H9 (cell line): ENCODE data around the gene SHBG. TPM values are rescaled to one million over a fixed set of nuclear protein-coding genes. Genes with fewer than 3 reads are reported as not detected.

Experiments
- DNase-seq: peaks from one replicate; pipeline ENCODE4 v3.0.0-alpha.2; 2017
- H2AFZ ChIP-seq: one replicate; pipeline ENCODE4 v1.6.1; 2013; ENCODE audit warnings: mild to moderate bottlenecking, low read length, control low read depth, moderate library complexity
- H2AK5ac ChIP-seq: 2 replicates; pipeline ENCODE4 v1.6.1; 2013; ENCODE audit warnings: low read length, control low read depth, mixed read lengths; ENCODE audit not compliant: insufficient read length
- H2BK120ac ChIP-seq: one replicate; pipeline ENCODE4 v1.6.1; 2013; ENCODE audit warnings: low read depth, mild to moderate bottlenecking, low read length, control low read depth, inconsistent platforms; ENCODE audit not compliant: poor library complexity, severe bottlenecking
- H2BK12ac ChIP-seq: 2 replicates; pipeline ENCODE4 v1.6.1; 2013; ENCODE audit warnings: low read length, control low read depth, mixed read lengths, low read depth; ENCODE audit not compliant: insufficient read length
- H2BK15ac ChIP-seq: 2 replicates; pipeline ENCODE4 v1.6.1; 2013; ENCODE audit warnings: low read depth, low read length, control low read depth
- H2BK20ac ChIP-seq: one replicate; pipeline ENCODE4 v1.6.1; 2013; ENCODE audit warnings: low read depth, mild to moderate bottlenecking, low read length, control low read depth, inconsistent platforms; ENCODE audit not compliant: poor library complexity, severe bottlenecking
- H2BK5ac ChIP-seq: 2 replicates; pipeline ENCODE4 v1.6.1; 2013; ENCODE audit warnings: low read length, control low read depth, mixed read lengths; ENCODE audit not compliant: insufficient read length
- H3K14ac ChIP-seq: 2 replicates; pipeline ENCODE4 v1.6.1; 2013; ENCODE audit warnings: low read length, control low read depth; ENCODE audit not compliant: insufficient read depth
- H3K18ac ChIP-seq: 2 replicates; pipeline ENCODE4 v1.6.1; 2013; ENCODE audit warnings: low read depth, mild to moderate bottlenecking, mixed read lengths, low read length, control low read depth; ENCODE audit not compliant: insufficient read length
- H3K23ac ChIP-seq: 2 replicates; pipeline ENCODE4 v1.6.1; 2013; ENCODE audit warnings: low read length, control low read depth, mixed read lengths, low read depth; ENCODE audit not compliant: insufficient read length
- H3K23me2 ChIP-seq: 2 replicates; pipeline ENCODE4 v1.6.1; 2013; ENCODE audit warnings: low read depth, mild to moderate bottlenecking, mixed read lengths, low read length, control low read depth; ENCODE audit not compliant: insufficient read length, poor library complexity, severe bottlenecking
- H3K27ac ChIP-seq: 2 replicates; pipeline ENCODE4 v1.5.1; 2013; ENCODE audit warnings: low read length, control low read depth, mixed read lengths, low read depth; ENCODE audit not compliant: insufficient read length
- H3K27me3 ChIP-seq: 2 replicates; pipeline ENCODE4 v1.6.1; 2013; ENCODE audit warnings: low read length, control low read depth, inconsistent platforms; ENCODE audit not compliant: insufficient read depth
- H3K4ac ChIP-seq: 2 replicates; pipeline ENCODE4 v1.6.1; 2013; ENCODE audit warnings: low read depth, mild to moderate bottlenecking, control low read depth, inconsistent platforms, low read length, moderate library complexity
- H3K4me1 ChIP-seq: 2 replicates; pipeline ENCODE4 v1.6.1; 2013; ENCODE audit warnings: low read length, control low read depth, inconsistent platforms; ENCODE audit not compliant: insufficient read depth
- H3K4me2 ChIP-seq: 2 replicates; pipeline ENCODE4 v1.6.1; 2013; ENCODE audit warnings: low read length, control low read depth, mixed read lengths; ENCODE audit not compliant: insufficient read length, insufficient read depth
- H3K56ac ChIP-seq: 2 replicates; pipeline ENCODE4 v1.6.1; 2013; ENCODE audit warnings: low read depth, mild to moderate bottlenecking, mixed read lengths, low read length, control low read depth; ENCODE audit not compliant: insufficient read length
- H3K79me1 ChIP-seq: 2 replicates; pipeline ENCODE4 v1.6.1; 2013; ENCODE audit warnings: low read depth, mild to moderate bottlenecking, moderate library complexity, low read length, control low read depth, inconsistent platforms; ENCODE audit not compliant: insufficient read depth, poor library complexity, severe bottlenecking
- H3K79me2 ChIP-seq: 2 replicates; pipeline ENCODE4 v1.6.1; 2013; ENCODE audit warnings: low read length, control low read depth, inconsistent platforms; ENCODE audit not compliant: insufficient read depth
- H3K9ac ChIP-seq: 2 replicates; pipeline ENCODE4 v1.6.1; 2013; ENCODE audit warnings: low read length, control low read depth, mixed read lengths; ENCODE audit not compliant: insufficient read length; ENCODE audit errors: extremely low read depth
- H3K9me3 ChIP-seq: one replicate; pipeline ENCODE4 v1.6.1; 2013; ENCODE audit warnings: low read depth, low read length, inconsistent platforms; ENCODE audit not compliant: control insufficient read depth
- H3T11ph ChIP-seq: one replicate; pipeline ENCODE4 v1.6.1; 2013; ENCODE audit warnings: mild to moderate bottlenecking, low read length, control low read depth, inconsistent platforms
- H4K20me1 ChIP-seq: one replicate; pipeline ENCODE4 v1.6.1; 2013; ENCODE audit not compliant: control insufficient read depth, insufficient read length, insufficient read depth
- H4K5ac ChIP-seq: 2 replicates; pipeline ENCODE4 v1.6.1; 2013; ENCODE audit warnings: low read depth, mild to moderate bottlenecking, mixed read lengths, low read length, control low read depth; ENCODE audit not compliant: insufficient read length
- H4K8ac ChIP-seq: replicated peaks from 2 replicates; pipeline ENCODE4 v1.6.1; 2013; ENCODE audit warnings: low read length, control low read depth, mixed read lengths, low read depth; ENCODE audit not compliant: insufficient read length
- H4K91ac ChIP-seq: 2 replicates; pipeline ENCODE4 v1.6.1; 2013; ENCODE audit warnings: low read depth, mild to moderate bottlenecking, moderate library complexity, mixed read lengths, low read length, control low read depth; ENCODE audit not compliant: insufficient read length
- H3K27ac Mint-ChIP-seq, 3 experiments: 2 replicates in 2 of 3; 3 replicates in 1 of 3; pipeline ENCODE4 v1.8.0; 2020 to 2021; ENCODE audit warnings: mixed read lengths in 3 of 3, mild to moderate bottlenecking in 1 of 3, moderate library complexity in 1 of 3
- H3K27me3 Mint-ChIP-seq: 2 replicates; pipeline ENCODE4 v1.8.0; 2021; ENCODE audit warnings: low read depth, mild to moderate bottlenecking, moderate library complexity, mixed read lengths
- H3K36me3 Mint-ChIP-seq, 3 experiments: 2 replicates in 2 of 3; 3 replicates in 1 of 3; pipeline ENCODE4 v1.8.0; 2020 to 2021; ENCODE audit warnings: low read depth in 3 of 3, mixed read lengths in 3 of 3; ENCODE audit not compliant: insufficient read depth in 1 of 3
- H3K4me1 Mint-ChIP-seq, 2 experiments: 2 replicates each; pipeline ENCODE4 v1.8.0; 2020; ENCODE audit warnings: mixed read lengths in 2 of 2
- H3K4me3 Mint-ChIP-seq, 2 experiments: 2 replicates in 1 of 2; 3 replicates in 1 of 2; pipeline ENCODE4 v1.8.0; 2020 to 2021; ENCODE audit warnings: mild to moderate bottlenecking in 2 of 2, mixed read lengths in 2 of 2, moderate library complexity in 1 of 2
- H3K9me3 Mint-ChIP-seq, 2 experiments: 2 replicates in 1 of 2; 3 replicates in 1 of 2; pipeline ENCODE4 v1.8.0; 2020; ENCODE audit warnings: mild to moderate bottlenecking in 2 of 2, mixed read lengths in 2 of 2, moderate library complexity in 1 of 2
- CTCF ChIP-seq: fragments of 200-600 bp; sonication (generic); conservative IDR thresholded peaks from 3 replicates; pipeline ENCODE4 v1.8.0; 2021; ENCODE audit warnings: antibody characterized with exemption, mild to moderate bottlenecking
- whole genome bisulfite sequencing: extraction: QIAGEN DNeasy Blood & Tissue Kit; methylation state at CpG from one replicate; pipeline ENCODE4 v1.1.7; 2013; ENCODE audit warnings: missing lambda C conversion rate, low lambda C conversion rate, mixed read lengths; ENCODE audit not compliant: insufficient read length; ENCODE audit errors: extremely low coverage; 5-methylcytosine and 5-hydroxymethylcytosine counted together
- total RNA-seq: library from RNA; stranded (reverse); gene quantifications from 2 replicates; pipeline ENCODE4 v1.2.1, GENCODE V29; 2021

Gene SHBG
- total RNA-seq, 1 experiment from 2014 or later, result 1.6 TPM

- H3K36me3 Mint-ChIP-seq, result peaks cover 4 to 19% (median 15%) of the 10 kb centered on the region in 3 experiments
- Histone ChIP-seq H3K9ac (peak within 1 kb of the TSS; percentile 80), H3K79me1 (no peaks in the 10 kb centered on the region), H3K4me1 (no peaks in the 10 kb centered on the region), H3K18ac (peak within 1 kb of the TSS; percentile 87), H2BK20ac (no peak within 1 kb of the TSS), H4K91ac (no peak within 1 kb of the TSS), H2BK15ac (no peak within 1 kb of the TSS), H3K79me2 (no peaks in the 10 kb centered on the region), H2BK5ac (no peak within 1 kb of the TSS), H4K8ac (no peak within 1 kb of the TSS), H3K4ac (no peak within 1 kb of the TSS), H2BK120ac (no peak within 1 kb of the TSS), H3T11ph (no peak within 1 kb of the TSS), H3K4me2 (peak within 1 kb of the TSS; percentile 94), H2AK5ac (no peak within 1 kb of the TSS), H3K14ac (peak within 1 kb of the TSS; percentile 74), H3K9me3 (no peaks in the 10 kb centered on the region), H4K20me1 (no peaks in the 10 kb centered on the region), H3K56ac (no peak within 1 kb of the TSS), H3K23ac (no peak within 1 kb of the TSS), H2AFZ (no peak within 1 kb of the TSS), H2BK12ac (no peak within 1 kb of the TSS), H3K27me3 (no peaks in the 10 kb centered on the region), H3K27ac (no peak within 1 kb of the TSS), H3K23me2 (peaks cover 8% of the 10 kb centered on the region), H4K5ac (no peak within 1 kb of the TSS)
- peaks cover 2% of the 10 kb centered on the region; the same call in 1 of the 2 replicates for H3K27me3 Mint-ChIP-seq
- no CpG with 5 or more reads among the region's 54 CpGs for WGBS
- peak; percentile 99 for DNase-seq
- peak within 1 kb of the TSS; percentile 90 to 94 for H3K4me3 Mint-ChIP-seq
- peak within 1 kb of the TSS; percentile 90 to 96 (median 96); a peak in 6 of 7 replicates for H3K27ac Mint-ChIP-seq
- no peak for TF ChIP-seq CTCF
- H3K9me3 Mint-ChIP-seq, result no peaks in the 10 kb centered on the region
- H3K4me1 Mint-ChIP-seq, result peaks cover 11 to 13% of the 10 kb centered on the region in 2 experiments
Observed at GRCh38 chr17:7627250-7628121, 2.4 kb upstream of the SHBG start, which contains the start of gene SAT2. TSS of gene SAT2 (minus strand) at chr17:7627821. CDS start at chr17:7627635, 186 bp downstream.
